ENCODE measurements around the gene MTHFD1L. TPM values are rescaled to one million over a fixed set of nuclear protein-coding genes. Genes with fewer than 3 reads are reported as not detected.
"Not testable (repeated sequence)": the region's sequence is repeated elsewhere in the genome, so short reads cannot be mapped to it uniquely, and the experiment has no call there.

Gene MTHFD1L
- total RNA-seq, 3 donors from 2014 or later, result 170 to 193 (median 190) TPM

DNA sequence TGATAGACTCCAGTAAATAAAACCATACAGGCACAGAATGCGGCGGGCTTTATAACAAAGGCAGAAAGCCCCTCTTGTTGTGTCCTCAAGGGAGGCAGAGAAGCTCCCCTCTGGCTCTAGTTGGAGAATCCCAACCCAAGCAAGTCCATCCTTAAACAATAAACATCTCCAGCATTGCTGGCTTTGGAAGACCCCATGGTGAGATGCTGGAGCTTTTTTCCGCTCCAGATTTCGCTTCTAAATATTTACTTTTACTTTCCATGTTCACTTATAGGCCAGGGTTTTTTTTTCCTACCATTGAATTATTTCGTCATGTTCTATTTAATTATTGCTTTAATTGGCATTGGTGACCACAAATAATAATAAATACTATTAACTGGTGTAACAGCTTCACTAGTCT is 176.2 kb downstream of the MTHFD1L start:
- no peak for ATAC-seq
- H3K4me1 Mint-ChIP-seq (ENCODE audit: low read depth), result no peaks in the 10 kb centered on the region
- peaks cover 64% of the 10 kb centered on the region for H3K36me3 Mint-ChIP-seq (ENCODE audit: insufficient read depth)
- DNase-seq, result no peak
- H3K4me3 Mint-ChIP-seq, result no peak overlapping the region
- no peaks in the 10 kb centered on the region for H3K9me3 Mint-ChIP-seq
- H3K27me3 Mint-ChIP-seq (ENCODE audit: low read depth), result no peaks in the 10 kb centered on the region

DNA sequence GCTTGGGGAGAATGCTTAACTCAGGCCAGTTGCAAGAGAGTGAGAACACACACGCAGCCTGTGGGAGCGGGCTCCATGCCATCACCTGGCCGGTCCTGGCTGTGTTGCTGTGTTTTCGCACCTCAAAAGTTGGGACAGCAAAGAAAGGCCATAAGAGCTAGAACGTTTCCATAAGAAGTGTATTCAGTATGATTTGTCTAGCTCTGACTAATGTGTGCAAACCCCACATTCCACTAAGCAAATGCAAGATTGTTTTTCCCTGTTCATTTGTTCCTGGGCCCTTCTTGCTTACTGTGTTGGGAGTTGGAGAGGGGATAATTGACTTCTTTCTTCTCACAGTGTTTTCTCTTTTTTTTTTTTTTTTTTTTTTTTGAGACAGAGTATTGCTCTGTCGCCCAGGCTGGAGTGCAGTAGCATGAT is 177.4 kb downstream of the MTHFD1L start:
- H3K9me3 Mint-ChIP-seq; ATAC-seq; H3K27me3 Mint-ChIP-seq (ENCODE audit: low read depth); H3K4me1 Mint-ChIP-seq (ENCODE audit: low read depth); H3K4me3 Mint-ChIP-seq; DNase-seq: not testable (repeated sequence)
- peaks cover 62% of the 10 kb centered on the region for H3K36me3 Mint-ChIP-seq (ENCODE audit: insufficient read depth)

DNA sequence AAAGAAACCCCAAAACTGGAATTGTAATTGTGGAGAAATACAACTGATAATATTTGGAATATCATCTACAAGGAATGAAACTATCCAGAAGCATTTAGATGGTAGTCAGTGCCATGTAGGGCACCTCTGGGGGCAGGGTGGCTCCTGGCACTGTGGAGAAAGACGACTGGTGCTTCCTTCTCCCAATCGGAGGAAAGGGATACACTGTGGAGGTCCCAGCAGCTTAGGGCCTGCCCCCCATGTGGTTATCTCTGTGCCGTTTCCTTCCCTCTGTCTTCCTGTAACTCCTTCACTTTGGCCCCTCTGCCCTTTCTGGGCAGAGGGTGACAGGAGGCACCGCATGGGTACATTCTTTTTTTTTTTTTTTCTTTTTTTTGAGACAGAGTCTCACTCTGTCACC is 178.4 kb downstream of the MTHFD1L start:
- ATAC-seq (no peak), DNase-seq (no peak)
- no peaks in the 10 kb centered on the region for H3K27me3 Mint-ChIP-seq (ENCODE audit: low read depth)
- H3K9me3 Mint-ChIP-seq, result peaks cover 5% of the 10 kb centered on the region
- H3K4me3 Mint-ChIP-seq, result no peak overlapping the region
- H3K36me3 Mint-ChIP-seq (ENCODE audit: insufficient read depth), result peaks cover 60% of the 10 kb centered on the region
- no peaks in the 10 kb centered on the region for H3K4me1 Mint-ChIP-seq (ENCODE audit: low read depth)

DNA sequence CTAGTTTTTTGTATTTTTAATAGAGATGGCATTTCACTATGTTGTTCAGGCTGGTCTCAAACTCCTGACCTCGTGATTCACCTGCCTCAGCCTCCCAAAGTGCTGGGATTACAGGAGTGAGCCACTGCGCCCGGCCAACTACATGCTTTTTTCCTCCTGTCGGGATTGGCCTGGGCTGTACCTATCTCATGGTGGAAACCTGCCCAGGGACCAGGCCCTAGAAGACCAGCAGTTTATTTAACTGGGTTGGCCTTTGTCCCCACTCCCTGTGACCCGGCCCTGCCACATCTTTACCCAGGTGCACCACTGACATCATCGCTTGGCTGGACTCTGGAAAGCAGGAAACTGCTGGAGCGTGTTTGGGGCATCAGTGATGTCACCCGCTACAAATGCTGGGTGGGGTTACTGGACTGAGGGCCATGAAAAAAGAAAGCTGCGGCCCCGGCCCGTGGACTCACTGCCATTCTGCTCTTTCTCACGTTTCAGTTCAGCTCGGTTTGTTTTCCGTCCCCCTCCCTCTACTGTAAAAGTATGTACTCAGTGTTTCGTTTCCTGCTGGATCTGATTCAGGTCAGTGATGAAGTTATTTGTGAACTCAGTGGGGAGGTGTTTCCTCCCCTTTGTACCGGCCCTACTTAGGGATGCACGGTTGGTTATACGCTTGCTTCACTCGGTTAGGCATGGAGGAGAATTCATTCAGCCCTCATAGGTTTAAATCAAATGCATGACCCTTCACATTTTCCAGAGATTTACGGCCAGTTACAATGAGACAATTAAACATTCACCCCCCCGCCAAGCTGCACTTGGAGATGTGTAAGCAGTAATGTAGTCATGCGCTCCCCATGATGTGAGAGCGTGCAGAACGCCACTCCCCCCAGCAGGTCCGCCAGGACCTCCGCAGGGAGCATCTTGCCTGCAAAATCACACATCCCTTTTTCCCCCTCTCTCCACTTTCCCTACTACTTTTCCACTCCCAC is 179.3 kb downstream of the MTHFD1L start:
- Mint-ChIP-seq H3K27me3 (ENCODE audit: low read depth) (no peaks in the 10 kb centered on the region), H3K4me3 (no peak overlapping the region), H3K4me1 (ENCODE audit: low read depth) (no peaks in the 10 kb centered on the region), H3K9me3 (peaks cover 5% of the 10 kb centered on the region), H3K36me3 (ENCODE audit: insufficient read depth) (peaks cover 58% of the 10 kb centered on the region)
- ATAC-seq (no peak), DNase-seq (no peak)

DNA sequence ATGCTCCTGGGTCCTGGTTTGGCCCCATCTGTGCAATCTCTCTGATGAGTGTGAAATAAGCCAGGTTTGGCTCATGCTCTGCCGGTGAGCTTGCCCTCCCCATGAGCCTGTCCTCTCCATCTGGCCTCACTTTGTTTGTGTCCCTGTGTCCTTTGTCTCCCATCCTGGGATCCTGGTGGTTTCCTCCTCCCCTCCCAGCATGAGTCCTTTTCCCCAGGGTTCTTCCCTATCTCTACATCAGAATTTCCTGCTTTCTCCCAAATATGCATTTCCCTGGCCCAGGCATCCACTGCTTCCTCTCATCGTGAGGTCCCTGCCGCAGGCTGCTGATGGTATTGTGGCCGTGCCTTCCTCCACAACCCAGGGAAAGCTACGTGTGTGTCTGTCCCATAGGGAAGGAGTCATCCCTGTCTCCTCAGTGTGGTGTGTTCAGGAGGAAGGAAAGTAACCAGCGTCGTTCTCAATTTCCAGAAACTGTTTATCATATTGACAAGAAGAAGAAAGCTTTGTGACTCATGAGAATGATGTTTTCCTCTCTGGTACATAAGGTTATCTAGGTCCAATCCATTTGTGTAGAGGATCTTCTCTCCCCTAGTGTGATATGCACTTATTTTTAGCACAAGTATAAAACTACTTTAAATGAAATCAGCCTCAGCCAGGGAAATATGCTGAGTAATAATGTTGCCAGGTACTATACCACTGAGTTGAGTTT is 180.2 kb downstream of the MTHFD1L start:
- H3K36me3 Mint-ChIP-seq (ENCODE audit: insufficient read depth), result peaks cover 58% of the 10 kb centered on the region
- DNase-seq; H3K4me1 Mint-ChIP-seq (ENCODE audit: low read depth); H3K27me3 Mint-ChIP-seq (ENCODE audit: low read depth); H3K9me3 Mint-ChIP-seq; H3K4me3 Mint-ChIP-seq; ATAC-seq: not testable (repeated sequence)

DNA sequence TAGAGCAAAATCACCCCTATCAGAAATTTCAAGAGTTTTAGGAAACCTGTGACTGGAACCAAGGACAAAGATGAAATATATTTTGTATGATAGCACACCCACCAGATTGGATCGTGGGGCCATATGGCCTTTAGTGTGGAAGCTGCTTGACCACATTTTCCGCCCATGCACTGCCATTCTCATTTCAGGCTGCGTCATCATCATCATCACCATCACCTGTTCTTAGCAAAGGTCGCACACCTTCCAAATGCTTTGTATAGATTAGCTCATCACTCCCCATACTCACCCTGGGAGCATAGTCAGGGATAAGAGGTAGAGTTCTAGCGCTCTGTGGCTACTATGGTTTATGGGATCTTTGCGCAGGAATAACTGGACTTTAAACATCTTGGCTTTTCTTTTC is 185.7 kb downstream of the MTHFD1L start:
- Mint-ChIP-seq H3K4me3 (no peak overlapping the region), H3K4me1 (ENCODE audit: low read depth) (no peaks in the 10 kb centered on the region), H3K27me3 (ENCODE audit: low read depth) (no peaks in the 10 kb centered on the region), H3K9me3 (peaks cover 5% of the 10 kb centered on the region), H3K36me3 (ENCODE audit: insufficient read depth) (peaks cover 47% of the 10 kb centered on the region)
- no peak for ATAC-seq
- no peak for DNase-seq

DNA sequence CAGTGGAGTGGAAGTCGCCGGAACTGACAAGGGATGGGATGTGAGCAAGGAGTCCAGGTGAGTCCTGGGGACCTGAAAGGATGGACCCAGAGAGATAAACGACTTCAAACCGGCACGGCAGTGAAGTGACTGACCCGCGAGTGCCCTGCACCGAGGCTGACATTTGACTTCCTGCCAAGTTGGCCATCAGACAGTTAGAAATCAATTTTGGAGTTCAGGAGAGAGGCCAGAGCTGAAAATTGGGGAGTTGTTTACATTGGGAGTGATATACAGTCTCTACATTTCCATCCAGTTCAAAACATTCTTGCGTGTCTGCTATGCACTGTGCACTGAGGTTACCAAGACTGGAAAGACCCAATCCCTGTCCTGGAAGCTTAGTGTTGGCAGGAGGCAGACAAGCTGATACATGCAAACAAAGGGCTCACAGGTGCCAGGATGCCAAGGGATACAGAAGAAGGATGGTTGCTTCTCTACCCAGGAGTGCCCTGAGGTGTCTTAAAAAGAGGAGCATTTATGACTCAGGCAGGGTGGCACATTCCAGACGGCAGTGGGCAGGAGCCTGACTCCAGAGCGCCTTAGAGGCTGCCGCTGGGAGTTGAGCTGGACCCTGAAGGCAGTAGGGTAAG is 186.6 kb downstream of the MTHFD1L start:
- Mint-ChIP-seq H3K4me1 (ENCODE audit: low read depth) (no peaks in the 10 kb centered on the region), H3K9me3 (peaks cover 5% of the 10 kb centered on the region), H3K36me3 (ENCODE audit: insufficient read depth) (peaks cover 42% of the 10 kb centered on the region), H3K4me3 (no peak overlapping the region), H3K27me3 (ENCODE audit: low read depth) (no peaks in the 10 kb centered on the region)
- no peak for DNase-seq
- no peak for ATAC-seq

DNA sequence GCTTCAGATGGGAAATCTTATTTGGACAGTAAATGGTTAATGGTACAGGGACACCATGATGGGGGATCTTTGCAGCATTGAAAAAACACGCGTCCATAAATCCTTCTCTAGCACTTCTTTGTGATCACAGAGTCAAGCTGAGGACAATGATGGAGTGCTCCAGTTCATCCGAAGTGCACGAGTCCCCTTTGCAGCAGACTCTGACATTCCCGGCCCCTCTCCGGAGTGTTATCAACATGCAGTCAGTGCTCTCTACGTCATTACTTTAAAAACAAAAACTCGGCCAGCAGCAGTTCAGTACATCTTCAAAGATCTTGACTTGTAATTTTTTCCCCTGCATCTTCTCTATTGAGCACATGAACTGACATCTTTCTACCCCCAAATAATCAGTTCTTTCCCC is 188.8 kb downstream of the MTHFD1L start:
- H3K4me1 Mint-ChIP-seq (ENCODE audit: low read depth), result no peaks in the 10 kb centered on the region
- H3K9me3 Mint-ChIP-seq, result no peaks in the 10 kb centered on the region
- no peak overlapping the region for H3K4me3 Mint-ChIP-seq
- DNase-seq, result no peak
- no peaks in the 10 kb centered on the region for H3K27me3 Mint-ChIP-seq (ENCODE audit: low read depth)
- ATAC-seq, result no peak
- peaks cover 32% of the 10 kb centered on the region for H3K36me3 Mint-ChIP-seq (ENCODE audit: insufficient read depth)

DNA sequence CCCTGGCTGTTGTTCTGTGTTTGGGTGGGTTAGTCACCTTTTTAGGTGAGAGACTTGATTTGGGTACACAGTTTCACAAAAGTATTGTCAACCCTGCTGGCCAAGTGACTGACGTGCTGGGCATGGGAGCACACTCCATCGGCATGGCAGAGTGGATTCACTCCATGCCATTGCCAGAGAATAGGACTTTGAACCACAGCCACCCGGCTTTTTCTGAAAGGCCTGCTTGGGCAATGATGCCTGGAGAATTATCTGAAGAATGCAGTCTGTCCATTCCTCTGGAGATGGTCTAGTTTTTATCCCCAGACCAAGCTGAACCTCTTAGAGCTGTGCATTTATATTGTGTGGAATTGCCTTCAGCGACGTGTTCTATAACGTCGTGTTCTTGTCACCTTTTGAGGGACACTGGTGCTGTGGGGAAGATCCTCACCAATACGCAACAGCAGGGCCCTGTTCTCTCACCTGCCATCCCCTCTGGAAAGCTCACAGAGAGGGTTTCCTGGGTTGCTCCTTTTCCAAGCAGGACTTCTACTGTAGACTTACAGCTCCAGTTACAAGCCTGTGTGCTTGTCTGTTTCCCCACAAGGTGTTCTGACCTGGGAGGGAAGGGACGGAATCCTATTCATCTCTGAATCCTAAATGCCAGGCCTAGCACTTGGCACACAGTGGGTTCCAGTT is 190.9 kb downstream of the MTHFD1L start:
- Mint-ChIP-seq H3K36me3 (ENCODE audit: insufficient read depth) (peaks cover 36% of the 10 kb centered on the region), H3K4me3 (no peak overlapping the region), H3K4me1 (ENCODE audit: low read depth) (no peaks in the 10 kb centered on the region), H3K27me3 (ENCODE audit: low read depth) (no peaks in the 10 kb centered on the region), H3K9me3 (no peaks in the 10 kb centered on the region)
- ATAC-seq, result no peak
- no peak for DNase-seq

DNA sequence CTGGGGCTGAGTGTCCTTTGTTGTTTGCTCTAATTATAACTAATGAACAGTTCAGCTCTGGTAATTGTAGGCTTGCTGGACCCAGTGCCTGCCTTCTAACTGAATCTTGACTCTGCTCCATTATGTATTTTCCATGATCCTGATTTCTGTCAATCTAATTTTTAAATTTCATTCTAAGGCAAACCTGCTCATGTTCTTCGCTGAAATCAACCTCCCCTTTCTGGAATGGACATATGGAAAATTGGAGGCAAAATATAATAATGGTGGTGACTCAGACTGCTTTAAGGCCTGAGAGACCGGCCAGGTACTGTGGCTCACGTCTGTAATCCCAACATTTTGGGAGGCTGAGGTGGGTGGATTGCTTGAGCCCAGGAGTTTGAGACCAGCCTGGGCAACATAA is 191.6 kb downstream of the MTHFD1L start:
- DNase-seq (no peak), ATAC-seq (no peak)
- no peak overlapping the region for H3K4me3 Mint-ChIP-seq
- no peaks in the 10 kb centered on the region for H3K27me3 Mint-ChIP-seq (ENCODE audit: low read depth)
- peaks cover 32% of the 10 kb centered on the region for H3K36me3 Mint-ChIP-seq (ENCODE audit: insufficient read depth)
- H3K4me1 Mint-ChIP-seq (ENCODE audit: low read depth), result no peaks in the 10 kb centered on the region
- no peaks in the 10 kb centered on the region for H3K9me3 Mint-ChIP-seq

DNA sequence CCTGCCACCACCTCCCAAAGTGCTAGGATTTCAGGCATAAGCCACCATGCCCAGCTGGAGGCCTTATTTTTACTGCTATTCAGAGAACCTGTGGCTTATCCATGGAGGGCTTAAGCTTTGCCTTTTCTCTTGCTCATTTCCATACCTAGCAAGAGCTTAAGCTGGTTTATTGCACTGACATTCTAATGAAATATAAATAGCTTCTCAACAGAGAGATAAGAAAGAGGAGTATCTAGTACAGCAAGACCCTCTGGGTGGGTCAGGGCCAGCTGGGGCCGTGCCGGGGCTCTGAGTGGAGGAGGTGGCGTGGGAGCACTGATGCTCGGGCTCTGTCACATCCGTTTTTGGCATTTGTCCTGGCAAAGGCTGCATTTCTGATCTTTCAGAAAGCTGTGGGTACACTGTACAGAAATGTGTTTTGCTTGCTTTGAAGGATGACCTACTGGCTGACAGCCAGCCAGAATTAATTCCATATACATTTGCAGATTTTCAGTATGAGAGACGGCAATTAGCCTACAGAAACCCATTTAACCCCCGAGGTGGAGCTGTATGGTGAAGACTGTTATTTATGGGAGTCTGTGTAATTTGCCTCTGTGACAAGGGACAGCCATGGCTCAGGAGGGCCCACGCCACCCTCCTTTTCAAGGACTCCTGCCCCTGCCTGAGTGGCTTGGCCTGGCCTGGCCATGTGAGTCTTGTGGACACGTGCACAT is 192.7 kb downstream of the MTHFD1L start:
- Mint-ChIP-seq H3K36me3 (ENCODE audit: insufficient read depth) (peaks cover 29% of the 10 kb centered on the region), H3K4me1 (ENCODE audit: low read depth) (no peaks in the 10 kb centered on the region), H3K9me3 (no peaks in the 10 kb centered on the region), H3K27me3 (ENCODE audit: low read depth) (no peaks in the 10 kb centered on the region), H3K4me3 (no peak overlapping the region)
- DNase-seq (no peak), ATAC-seq (no peak)

DNA sequence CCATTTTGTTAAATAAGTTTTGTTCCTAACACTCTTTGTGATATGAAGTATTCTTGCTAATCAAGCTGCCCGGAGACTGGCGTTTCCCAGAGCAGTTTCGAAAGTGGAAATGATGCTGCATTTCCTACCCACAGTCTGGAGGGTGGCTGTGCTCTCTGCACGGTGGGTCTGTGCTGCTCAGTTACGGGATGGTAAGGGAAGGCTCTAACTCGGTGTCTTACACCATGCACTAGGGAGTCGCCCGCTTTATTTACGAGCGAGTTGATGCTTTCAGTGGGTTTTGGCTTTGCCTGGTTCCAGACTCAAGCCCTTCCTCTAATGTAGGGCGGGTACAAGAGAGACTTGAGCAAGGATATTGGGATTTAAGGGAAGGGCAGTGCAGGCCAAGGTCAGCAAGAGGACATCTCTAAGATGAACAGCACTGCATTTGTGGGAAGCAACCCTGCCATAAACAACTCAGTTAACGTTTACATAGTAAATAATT is 194.2 kb downstream of the MTHFD1L start:
- H3K27me3 Mint-ChIP-seq (ENCODE audit: low read depth), result no peaks in the 10 kb centered on the region
- H3K4me3 Mint-ChIP-seq, result no peak overlapping the region
- H3K9me3 Mint-ChIP-seq, result no peaks in the 10 kb centered on the region
- H3K4me1 Mint-ChIP-seq (ENCODE audit: low read depth), result no peaks in the 10 kb centered on the region
- H3K36me3 Mint-ChIP-seq (ENCODE audit: insufficient read depth), result peaks cover 25% of the 10 kb centered on the region
- no peak for ATAC-seq
- no peak for DNase-seq

DNA sequence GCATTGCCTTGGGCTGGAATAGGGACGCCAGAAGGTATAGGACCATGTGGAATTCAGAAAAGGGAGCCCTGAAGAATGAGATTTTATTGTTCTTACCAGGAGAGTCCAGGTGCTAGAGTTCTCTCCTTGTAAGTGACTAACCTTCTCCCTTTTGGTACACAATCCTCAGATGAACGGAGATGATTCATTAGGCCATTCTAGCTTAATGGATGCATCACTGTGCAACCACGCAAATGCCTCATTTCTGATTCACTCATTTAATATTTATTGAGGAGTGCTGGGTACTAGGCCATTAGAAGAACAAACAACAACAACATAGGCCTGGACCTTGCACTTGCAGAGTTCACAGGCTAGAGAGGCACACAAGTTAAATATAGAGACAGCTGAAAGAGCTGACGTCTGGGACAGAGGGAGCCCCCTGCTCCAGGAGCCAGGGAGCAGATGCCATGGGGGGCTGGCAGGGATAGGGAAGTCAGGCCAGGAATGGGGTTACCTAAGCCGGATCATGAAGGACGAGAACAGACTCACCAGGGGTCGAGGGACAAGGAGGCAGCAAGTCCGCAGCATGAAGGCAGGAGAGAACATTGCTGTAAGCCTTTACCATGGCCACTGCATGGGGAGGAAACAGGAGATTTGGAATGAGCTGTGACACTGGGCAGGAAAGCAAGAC is 194.7 kb downstream of the MTHFD1L start:
- DNase-seq (no peak), ATAC-seq (no peak)
- Mint-ChIP-seq H3K36me3 (ENCODE audit: insufficient read depth) (peaks cover 24% of the 10 kb centered on the region), H3K9me3 (no peaks in the 10 kb centered on the region), H3K4me3 (no peak overlapping the region), H3K4me1 (ENCODE audit: low read depth) (no peaks in the 10 kb centered on the region), H3K27me3 (ENCODE audit: low read depth) (no peaks in the 10 kb centered on the region)
